SH-SY5Y (cell line): ENCODE measurements around the gene OTULINL.

Source experiments
- GATA2 ChIP-seq: IDR thresholded peaks from 2 replicates; pipeline ENCODE4 v1.6.1; 2011; ENCODE audit warnings: mild to moderate bottlenecking, low read depth, low read length
- GATA3 ChIP-seq: IDR thresholded peaks from 2 replicates; pipeline ENCODE4 v1.6.1; 2011; ENCODE audit warnings: low read depth, mild to moderate bottlenecking, low read length, moderate library complexity

DNA sequence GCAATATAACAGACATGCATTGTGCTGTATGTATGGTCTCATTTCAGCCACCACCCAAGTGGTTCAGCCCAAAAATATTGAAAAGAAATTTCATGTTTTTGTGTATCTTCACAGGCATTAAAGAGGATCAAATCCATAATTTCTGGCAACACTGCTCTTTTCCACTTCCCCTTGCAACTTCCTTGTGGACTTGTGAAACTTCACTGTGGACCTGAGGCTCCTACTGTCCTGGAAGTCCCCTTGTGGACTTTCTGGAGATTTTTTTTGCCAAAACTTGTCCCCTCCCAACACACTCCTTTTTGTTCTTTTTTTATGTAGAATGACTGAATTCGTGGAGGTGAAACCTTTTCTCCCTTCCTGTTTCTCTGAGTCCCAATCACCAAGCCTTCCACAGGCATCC lies 14.3 kb downstream of the OTULINL start:
- TF ChIP-seq GATA2: no peak
- TF ChIP-seq GATA3: no peak
